Measurements from ENCODE around the gene OR2J3.

GRCh38 chr6:29129326-29130012 is 21.6 kb downstream of the OR2J3 start:
- TF ChIP-seq CTCF (conservative IDR thresholded peaks at IDR 0.05) (no peak), ZFX (IDR thresholded peaks at IDR 0.05) (no peak)
